ENCODE measurements around the gene ULK1.
A peak's percentile ranks its signal among the peaks of the same experiment; 100 is the strongest.

ULK1 gene

GRCh38 chr12:131904346-131904745 lies 9.9 kb downstream of the ULK1 start:
- H3K4me3 ChIP-seq (ENCODE audit: low read depth, low read length) = no peak overlapping the region
- DNase-seq (ENCODE audit: low read depth) = no peak

- H3K4me3 ChIP-seq (ENCODE audit: low read depth, low read length) = no peak overlapping the region
- DNase-seq (ENCODE audit: low read depth) = no peak
Measured at GRCh38 chr12:131905081-131905629, 10.7 kb downstream of the ULK1 start.

GRCh38 chr12:131905630-131906091 lies 11.2 kb downstream of the ULK1 start:
- no peak for DNase-seq (ENCODE audit: low read depth)
- H3K4me3 ChIP-seq (ENCODE audit: low read depth, low read length) = no peak overlapping the region

- no peak for DNase-seq (ENCODE audit: low read depth)
- no peak overlapping the region for H3K4me3 ChIP-seq (ENCODE audit: low read depth, low read length)
Measured at GRCh38 chr12:131907379-131908091, 13.1 kb downstream of the ULK1 start.

DNA sequence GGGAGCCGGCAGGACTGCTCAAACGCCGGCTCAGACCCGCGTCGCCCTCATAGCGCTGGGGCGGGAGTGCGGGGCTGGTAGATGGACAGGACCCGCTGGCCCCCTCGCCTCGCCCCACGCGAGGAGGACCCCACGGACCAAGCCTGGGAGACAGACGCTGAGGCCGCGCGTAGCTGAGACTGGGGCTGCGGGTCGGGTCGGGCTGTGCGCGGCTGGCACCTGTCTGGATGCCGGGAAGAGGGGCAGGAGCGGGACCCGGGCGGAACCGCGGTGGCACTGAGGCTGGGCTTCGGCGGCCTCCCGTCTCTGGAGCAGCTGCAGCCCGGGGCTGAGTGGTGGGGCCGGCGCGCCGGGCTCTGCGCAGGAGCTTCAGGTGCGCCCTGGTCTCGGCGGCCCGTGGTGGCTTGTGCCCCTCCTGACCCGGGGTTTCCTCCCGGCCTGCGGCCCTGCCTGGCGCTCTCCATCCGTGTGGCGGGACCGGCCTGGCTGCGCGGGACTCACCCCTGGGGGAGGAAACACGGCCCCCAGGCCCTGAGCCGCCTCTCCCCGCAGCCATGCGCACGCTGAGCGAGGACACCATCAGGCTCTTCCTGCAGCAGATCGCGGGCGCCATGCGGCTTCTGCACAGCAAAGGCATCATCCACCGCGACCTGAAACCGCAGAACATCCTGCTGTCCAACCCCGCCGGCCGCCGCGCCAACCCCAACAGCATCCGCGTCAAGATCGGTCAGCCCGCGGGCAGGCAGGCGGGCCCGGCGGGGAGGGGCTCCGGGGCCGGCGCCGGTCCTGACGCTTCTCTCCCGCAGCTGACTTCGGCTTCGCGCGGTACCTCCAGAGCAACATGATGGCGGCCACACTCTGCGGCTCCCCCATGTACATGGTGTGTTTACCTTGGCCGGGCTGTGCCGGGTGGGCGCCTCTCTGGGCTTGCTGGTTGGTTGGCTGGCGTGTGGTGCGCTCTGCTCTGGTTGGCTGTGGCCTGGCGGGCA lies 14.0 kb downstream of the ULK1 start:
- no peak overlapping the region for H3K4me3 ChIP-seq (ENCODE audit: low read depth, low read length)
- no peak for DNase-seq (ENCODE audit: low read depth)

GRCh38 chr12:131909081-131909751 lies 14.8 kb downstream of the ULK1 start:
- no peak overlapping the region for H3K4me3 ChIP-seq (ENCODE audit: low read depth, low read length)
- no peak for DNase-seq (ENCODE audit: low read depth)

DNA sequence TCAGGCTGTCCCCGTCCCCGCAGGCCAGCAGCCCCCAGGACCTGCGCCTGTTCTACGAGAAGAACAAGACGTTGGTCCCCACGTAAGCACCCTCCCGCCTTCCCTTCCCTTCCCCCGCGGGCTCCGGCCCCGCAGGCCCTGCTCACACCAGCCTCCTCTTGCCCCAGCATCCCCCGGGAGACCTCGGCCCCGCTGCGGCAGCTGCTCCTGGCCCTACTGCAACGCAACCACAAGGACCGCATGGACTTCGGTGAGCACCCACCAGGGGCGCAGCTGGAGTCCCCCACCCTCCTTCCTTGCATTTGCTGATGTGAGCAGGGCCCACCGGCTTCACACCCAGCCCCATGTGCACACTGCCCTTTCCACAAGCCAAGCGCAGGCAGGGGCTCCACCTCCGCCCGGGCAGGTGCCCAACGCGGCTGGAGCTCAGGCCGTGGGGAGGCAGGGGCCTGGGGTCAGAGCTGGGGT lies 15.4 kb downstream of the ULK1 start:
- H3K4me3 ChIP-seq (ENCODE audit: low read depth, low read length) = no peak overlapping the region
- no peak for DNase-seq (ENCODE audit: low read depth)

DNA sequence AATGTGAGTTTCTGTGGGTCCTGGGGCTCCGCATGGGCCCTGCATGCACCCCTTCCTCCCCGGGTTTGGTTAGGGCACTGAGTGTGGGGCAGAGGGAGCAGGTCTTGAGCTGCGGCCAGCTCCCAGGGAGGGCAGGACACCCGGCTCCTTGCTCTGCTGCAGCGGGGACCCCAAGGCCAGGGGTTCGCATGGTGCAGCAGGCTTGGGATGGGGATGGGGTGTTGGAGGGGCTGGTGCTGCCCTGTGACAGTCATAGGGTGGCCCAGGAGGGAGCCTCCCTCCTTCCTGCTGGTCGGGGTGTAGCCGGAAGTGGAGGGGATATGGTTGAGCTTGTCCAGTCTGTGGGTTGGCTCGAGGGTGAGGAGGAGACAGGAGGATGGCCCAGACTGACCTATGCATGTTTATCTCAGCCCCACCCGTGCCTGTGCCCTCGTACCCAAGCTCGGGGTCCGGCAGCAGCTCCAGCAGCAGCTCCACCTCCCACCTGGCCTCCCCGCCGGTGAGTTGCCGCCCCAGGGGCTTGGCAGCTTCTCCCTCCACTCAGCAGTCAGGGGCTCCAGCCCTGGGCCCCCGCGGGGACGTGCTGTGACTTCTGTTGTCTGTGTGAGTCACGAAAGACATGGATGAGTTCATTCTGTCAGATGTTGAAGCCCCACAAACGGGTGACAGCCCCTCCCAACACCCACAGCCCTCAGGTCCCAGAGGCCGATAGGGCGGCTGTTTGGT lies 16.0 kb downstream of the ULK1 start:
- no peak overlapping the region for H3K4me3 ChIP-seq (ENCODE audit: low read depth, low read length)
- no peak for DNase-seq (ENCODE audit: low read depth)

DNA sequence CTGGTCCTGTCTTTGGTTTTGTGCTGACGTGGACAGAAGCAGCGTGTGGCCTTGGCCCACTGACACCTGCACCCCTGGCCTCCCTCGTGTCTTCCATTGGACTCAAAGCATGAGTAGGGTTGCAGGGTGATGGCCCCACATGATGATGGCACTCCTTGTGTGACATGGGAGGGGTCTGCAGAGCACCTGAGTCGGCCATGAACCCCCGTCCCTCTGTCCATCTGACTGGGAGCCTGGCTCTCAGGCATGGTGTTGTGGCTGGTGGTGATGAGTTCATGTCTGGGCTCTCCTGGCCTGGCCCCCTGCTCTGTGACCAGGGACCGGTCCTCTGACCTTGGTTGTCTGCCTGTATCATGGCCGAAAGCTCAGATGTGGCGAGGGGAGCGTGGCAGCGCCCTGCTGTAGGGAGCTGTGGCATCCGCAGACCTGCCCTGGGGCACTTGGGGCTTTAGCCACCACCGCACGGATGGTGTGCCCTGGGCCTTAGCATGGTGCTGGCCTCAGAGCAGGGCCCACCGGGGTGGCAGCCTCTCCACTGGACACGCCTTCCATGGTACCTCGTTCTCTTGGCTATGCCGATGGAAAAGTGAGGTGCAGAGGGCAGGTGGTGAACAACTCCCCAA lies 16.7 kb downstream of the ULK1 start:
- no peak for DNase-seq (ENCODE audit: low read depth)
- H3K4me3 ChIP-seq (ENCODE audit: low read depth, low read length) = no peak overlapping the region

DNA sequence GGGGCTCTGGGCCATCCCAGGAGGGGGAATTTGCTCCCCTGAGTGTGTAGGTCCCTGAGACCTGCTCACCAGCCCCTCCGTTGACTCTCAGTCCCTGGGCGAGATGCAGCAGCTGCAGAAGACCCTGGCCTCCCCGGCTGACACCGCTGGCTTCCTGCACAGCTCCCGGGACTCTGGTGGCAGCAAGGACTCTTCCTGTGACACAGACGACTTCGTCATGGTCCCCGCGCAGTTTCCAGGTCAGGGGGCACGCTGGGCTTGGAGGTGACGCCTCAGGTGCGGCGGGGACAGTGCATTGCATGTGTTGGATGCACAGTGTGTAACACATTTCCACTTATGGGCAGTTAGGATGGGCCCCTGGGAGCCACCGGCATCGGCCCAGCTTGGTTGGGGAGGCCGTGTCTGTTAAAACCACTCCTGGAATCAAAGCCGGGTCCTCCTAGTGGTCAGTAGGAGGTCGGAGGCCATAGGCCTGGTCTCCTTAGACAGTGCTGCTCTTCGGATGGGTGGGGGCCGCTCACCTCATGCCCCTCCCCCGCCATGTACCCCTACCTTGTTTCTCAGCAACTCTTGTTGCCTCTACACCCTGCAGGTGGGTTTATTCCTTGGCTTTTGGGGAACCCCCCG lies 17.5 kb downstream of the ULK1 start:
- DNase-seq (ENCODE audit: low read depth) = no peak
- no peak overlapping the region for H3K4me3 ChIP-seq (ENCODE audit: low read depth, low read length)

DNA sequence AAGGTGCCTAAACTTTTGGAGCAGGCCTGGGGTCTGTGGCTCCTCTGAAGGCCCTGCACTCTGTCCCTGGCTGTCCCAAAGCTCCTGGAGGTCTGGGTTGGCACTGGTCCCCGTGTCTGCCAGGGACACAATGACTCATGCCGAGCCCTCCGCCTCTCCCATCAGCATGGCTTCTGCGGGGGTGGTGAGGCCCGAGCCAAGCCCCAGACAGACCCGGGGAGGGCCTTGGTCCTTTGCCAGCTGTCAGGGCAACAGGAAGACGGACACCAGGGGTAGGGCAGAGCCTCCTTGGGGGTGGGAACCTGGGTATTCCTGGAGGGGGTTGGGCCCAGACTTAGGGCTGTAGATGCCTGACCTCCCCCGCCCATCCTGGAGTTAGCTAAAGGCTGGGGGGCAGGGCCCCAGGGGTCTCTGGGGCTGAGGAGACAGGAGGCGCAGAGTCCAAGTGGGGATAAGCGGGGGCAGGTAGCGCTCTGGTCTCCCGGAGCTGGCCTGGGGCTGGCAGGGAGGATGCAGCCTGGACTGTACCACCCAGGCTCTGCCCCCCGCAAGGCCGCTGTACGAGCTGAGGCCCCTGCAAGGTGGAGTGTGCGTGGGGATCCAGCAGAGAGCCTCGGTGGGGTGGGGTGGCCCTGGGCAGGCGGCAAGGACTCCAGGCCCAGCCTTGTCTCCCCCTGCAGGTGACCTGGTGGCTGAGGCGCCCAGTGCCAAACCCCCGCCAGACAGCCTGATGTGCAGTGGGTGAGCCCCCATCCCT lies 18.3 kb downstream of the ULK1 start:
- no peak overlapping the region for H3K4me3 ChIP-seq (ENCODE audit: low read depth, low read length)
- peak; percentile 67 for DNase-seq (ENCODE audit: low read depth)

DNA sequence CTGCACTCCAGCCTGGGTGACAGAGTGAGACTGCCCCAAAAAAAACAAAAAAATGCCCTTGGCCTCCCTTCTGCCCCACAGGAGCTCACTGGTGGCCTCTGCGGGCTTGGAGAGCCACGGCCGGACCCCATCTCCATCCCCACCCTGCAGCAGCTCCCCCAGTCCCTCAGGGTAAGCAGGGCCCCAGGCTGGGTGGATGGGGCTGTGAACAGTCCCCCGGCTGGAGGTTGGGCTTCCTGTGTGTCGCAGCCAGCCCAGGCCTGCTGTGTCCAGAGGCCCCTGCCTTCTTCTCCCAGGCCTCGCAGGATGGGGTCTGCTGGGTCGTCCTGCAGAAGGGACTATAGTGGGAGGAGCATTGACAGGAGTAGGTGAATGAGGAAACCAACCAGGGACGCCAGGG lies 19.2 kb downstream of the ULK1 start:
- no peak overlapping the region for H3K4me3 ChIP-seq (ENCODE audit: low read depth, low read length)
- DNase-seq (ENCODE audit: low read depth) = no peak

DNA sequence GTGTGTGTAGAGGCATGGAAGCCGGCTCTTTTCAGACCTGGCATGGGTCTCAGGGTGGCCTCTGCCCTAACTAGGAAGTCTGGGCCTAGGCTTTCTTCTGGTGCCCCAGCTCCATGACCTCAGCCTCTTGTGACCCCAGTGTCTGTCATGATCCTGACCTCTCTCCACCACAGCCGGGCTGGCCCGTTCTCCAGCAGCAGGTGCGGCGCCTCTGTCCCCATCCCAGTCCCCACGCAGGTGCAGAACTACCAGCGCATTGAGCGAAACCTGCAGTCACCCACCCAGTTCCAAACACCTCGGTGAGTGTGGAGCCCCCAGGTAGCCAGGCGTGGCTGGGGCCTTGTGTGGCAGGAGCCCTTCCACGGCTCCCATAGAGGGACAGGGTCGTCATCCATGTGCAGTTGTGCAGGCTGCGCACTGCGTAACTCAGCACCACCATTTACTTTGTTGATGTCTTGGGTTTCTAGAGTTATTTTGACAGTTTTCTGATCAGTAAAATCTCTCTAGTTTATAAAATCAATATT lies 19.8 kb downstream of the ULK1 start:
- DNase-seq (ENCODE audit: low read depth) = no peak
- H3K4me3 ChIP-seq (ENCODE audit: low read depth, low read length) = no peak overlapping the region

DNA sequence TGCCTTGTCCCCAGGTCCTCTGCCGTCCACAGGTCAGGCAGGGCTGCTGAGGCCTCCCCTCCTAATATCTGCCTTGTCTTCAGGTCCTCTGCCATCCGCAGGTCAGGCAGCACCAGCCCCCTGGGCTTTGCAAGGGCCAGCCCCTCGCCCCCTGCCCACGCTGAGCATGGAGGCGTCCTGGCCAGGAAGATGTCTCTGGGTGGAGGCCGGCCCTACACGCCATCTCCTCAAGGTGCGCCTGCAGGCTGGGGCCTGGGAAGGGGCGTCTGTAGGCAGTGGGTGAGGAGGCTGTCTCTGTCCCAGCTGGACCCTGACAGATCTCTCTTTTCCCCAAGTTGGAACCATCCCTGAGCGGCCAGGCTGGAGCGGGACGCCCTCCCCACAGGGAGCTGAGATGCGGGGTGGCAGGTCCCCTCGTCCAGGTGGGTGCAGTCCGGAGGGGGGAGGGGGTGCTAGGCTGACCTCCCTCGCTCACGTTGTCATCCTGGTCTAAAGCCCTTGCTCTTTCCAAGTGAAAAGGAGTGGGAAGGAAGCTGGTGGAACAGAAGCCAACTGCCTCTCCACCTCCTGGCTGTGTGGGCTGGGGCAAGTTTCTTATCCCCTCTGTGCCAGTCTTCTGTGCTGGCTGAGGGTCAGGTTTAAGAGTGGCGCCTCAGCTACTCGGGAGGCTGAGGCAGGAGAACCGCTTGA lies 20.7 kb downstream of the ULK1 start:
- no peak for DNase-seq (ENCODE audit: low read depth)
- H3K4me3 ChIP-seq (ENCODE audit: low read depth, low read length) = no peak overlapping the region

GRCh38 chr12:131915823-131916222 lies 21.4 kb downstream of the ULK1 start:
- H3K4me3 ChIP-seq (ENCODE audit: low read depth, low read length) = no peak overlapping the region
- no peak for DNase-seq (ENCODE audit: low read depth)

DNA sequence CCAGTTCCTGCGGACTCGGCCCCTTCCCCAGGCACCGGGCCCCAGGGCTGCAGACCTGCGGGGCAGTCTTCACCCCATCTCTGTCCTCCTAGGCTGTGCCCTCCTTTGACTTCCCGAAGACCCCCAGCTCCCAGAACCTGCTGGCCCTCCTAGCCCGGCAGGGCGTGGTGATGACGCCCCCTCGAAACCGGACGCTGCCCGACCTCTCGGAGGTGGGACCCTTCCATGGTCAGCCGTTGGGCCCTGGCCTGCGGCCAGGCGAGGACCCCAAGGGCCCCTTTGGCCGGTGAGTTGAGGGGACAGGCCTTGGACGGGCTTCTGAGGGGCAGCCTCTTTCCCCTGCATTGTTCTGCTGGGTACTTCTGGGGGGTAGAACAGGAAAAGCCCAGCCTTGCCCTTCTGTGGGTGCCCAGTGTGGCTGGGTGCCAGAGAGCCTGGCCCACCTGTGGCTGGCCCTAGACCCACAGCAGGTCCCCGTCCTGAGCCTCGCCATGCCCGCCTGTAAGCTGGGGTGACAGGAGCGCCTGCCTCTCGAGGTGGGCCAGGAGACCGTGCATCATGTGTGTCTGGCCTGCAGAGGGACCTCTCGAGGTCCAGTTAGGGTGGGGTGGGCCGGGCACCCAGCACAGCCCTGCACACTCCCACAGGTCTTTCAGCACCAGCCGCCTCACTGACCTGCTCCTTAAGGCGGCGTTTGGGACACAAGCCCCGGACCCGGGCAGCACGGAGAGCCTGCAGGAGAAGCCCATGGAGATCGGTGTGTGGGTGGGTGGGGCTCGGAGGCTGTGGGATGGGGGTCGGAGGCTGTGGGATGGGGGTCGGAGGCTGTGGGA lies 22.1 kb downstream of the ULK1 start:
- no peak for DNase-seq (ENCODE audit: low read depth)
- H3K4me3 ChIP-seq (ENCODE audit: low read depth, low read length) = no peak overlapping the region
